ENCODE data around the gene CBX1. TPM values are rescaled to one million over a fixed set of nuclear protein-coding genes. Genes with fewer than 3 reads are reported as not detected.
A peak's percentile ranks its signal among the peaks of the same experiment; 100 is the strongest.

CBX1 gene
- total RNA-seq, 1 donor from 2014 or later: 78.6 TPM

GRCh38 chr17:48025904-48026501 lies 75.3 kb downstream of the CBX1 start:
- no peak for DNase-seq

- peak; percentile 98 for DNase-seq
Observed at GRCh38 chr17:48025040-48025903, 76.0 kb downstream of the CBX1 start.

GRCh38 chr17:48024149-48025039 lies 76.9 kb downstream of the CBX1 start:
- DNase-seq: no peak

GRCh38 chr17:48023400-48024148 lies 77.7 kb downstream of the CBX1 start:
- DNase-seq: peak; percentile 82

- no peak for DNase-seq
Observed at GRCh38 chr17:48022901-48023300, 78.4 kb downstream of the CBX1 start.

GRCh38 chr17:48021934-48022333 lies 79.3 kb downstream of the CBX1 start:
- DNase-seq: no peak

Small RNAs within 50 kb of the gene (small RNA-seq; reads per million reads assigned to genes)
- not detected for gene AC004477.2
- gene MIR152: 27.2 reads per million, percentile 94 among the genes with 10 or more reads in this experiment
- not detected for gene RNU6-1201P

Other genes with a start within 250 kb of the CBX1 start
- 0.31 TPM for gene SP2, start 205.2 kb downstream of the CBX1 start, total RNA-seq
- 7.5 TPM for gene PNPO, start 159.9 kb downstream of the CBX1 start, total RNA-seq
- not detected for gene PRR15L, start 143.6 kb downstream of the CBX1 start, total RNA-seq
- 61.6 TPM for gene CDK5RAP3, start 130.4 kb downstream of the CBX1 start, total RNA-seq
- gene COPZ2, start 63.7 kb downstream of the CBX1 start, total RNA-seq: 1.7 TPM
- 28.5 TPM for gene NFE2L1, start 53.1 kb downstream of the CBX1 start, total RNA-seq
- 10.0 TPM for gene SNX11, start 6.3 kb upstream of the CBX1 start, total RNA-seq

Data from occipital lobe (tissue), 3 donors.